HL-60/S4 treated with phorbol 12-myristate 13-acetate at 8.2 ng/mL for 4 days and 3 days (cell line): ENCODE data around the gene TMEM92.

ENCODE experiments used
- in situ Hi-C: fragments of 300-500 bp; cut with MboI; formaldehyde crosslinking; loops from 2 replicates; pipeline ENCODE4 v1.15.0; 2022; ENCODE audit warnings: low sequenced_read_pairs

The TMEM92 gene

DNA sequence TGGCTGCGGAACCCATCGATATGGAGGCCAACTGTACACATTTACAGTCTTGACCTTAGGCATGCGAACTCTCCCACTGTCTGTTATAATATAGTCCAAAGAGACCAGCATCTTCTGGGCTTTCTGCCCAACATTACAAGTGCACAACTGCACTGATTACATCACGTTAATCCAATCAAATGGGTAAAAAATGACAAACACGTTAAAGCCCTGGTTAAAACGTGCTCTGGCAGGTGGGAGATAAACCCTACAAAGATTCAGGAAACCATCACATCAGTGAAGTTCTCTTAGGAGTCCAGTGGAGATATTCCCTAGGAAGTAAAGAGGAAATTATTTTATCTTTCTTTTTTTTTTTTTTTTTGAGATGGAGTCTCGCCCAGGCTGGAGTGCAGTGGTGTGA is 48.0 kb downstream of the TMEM92 start:
- in situ Hi-C loops: no loop called here

DNA sequence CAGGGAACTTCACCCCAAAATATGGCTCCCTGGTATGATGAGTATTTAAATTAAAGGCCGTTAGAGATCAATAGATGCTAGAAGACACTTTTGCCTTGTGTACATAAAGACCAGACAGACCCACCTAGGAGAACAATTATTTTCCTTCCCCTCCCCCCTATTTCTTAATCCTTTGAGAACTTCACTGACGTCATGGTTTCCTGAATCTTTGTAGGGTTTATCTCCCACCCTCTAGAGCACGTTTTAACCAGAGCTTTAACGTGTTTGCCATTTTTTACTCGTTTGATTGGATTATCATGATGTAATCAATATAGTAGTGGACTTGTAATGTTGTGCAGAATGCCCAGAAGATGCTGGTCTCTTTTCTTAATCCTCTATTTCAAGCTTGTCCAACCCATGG is 48.8 kb downstream of the TMEM92 start:
- in situ Hi-C loops: no loop called here

DNA sequence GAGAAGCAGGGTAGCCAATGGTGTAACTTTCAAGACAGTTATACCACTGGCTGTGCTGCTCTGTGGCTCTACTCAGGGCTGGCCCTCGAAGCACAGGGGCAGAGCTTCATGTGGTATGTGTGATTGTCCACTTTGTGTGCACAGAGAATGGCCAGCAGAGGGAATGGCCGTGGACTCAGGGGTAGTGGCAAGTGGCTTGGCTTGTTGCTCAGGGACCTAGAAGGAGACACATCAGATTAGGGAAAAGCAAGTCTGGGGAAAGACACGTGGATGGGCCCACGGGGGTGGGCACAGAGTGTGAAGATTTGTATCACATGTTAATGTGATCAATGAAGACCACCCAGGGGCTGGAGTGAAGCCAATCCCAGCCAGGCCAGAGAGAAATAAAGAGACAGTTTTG is 51.6 kb downstream of the TMEM92 start:
- in situ Hi-C loops: no loop called here

DNA sequence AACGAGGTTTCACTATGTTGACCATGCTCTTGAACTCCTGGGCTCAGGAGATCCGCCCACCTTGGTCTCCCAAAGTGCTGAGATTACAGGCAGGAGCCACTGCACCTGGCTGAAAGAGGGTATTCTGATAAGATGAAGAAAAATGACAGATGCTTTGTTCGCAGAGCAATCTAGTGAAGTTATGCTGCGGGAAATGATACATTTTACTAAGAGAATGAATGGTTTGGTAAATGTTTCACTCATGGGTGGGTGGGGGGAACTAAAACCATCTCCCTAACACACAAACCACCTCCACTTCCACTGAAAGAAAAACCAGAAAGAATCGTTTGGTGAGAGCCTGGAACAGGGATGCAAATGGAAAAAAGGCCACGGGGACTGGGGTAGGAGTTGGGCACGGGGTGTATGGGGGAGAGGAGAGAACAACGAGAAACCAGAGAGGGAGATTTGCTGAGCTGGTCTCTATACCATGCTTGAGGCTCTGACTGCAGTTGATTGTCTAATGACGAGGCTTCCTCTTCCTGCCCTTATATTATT is 52.6 kb downstream of the TMEM92 start:
- in situ Hi-C loops: no loop called here

DNA sequence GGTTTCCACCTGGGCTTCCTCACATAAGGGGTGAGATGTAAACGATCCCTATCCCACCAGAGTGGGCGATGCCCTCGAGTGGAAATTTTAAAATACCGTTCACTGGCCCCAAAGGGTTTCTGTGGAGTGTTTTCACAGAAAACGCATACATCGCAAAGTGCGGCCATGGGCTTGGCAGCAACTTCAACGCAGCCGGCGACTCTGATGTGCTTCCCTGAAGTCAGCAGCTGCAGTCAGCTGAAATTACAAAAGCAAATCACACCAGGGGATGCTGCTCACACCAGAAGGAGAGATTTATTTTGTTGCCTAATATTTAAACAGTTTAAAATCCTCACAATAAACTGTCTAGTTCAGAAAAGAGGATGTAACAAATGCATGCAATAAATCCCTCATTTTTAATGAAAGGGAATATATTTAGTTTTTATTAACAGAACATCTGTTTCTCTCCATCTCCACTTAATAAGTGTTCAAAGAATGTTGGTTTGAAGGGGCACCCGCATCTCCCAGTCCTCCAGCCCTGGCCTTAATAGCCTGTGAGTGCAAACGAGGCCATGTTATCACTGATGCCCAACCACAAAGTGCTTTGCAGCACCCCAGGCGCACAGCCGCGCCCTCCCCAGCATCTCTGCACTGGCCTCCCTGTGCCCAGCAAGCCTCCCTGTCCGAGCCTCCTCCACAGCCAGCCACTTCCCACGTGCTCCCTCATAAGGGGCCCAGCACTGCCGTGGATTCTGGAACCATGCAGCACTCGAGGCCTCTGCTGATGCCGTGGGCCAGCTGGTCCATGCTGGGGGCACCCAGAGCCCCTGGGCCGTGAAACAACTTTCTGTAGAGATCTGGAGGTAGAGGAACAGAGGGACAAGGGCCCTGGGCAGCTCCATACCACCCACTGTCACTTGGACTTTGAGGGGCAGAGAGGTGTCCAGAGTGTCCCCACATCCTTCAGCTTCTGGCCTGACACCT is 54.4 kb downstream of the TMEM92 start:
- in situ Hi-C loops: no loop called here

DNA sequence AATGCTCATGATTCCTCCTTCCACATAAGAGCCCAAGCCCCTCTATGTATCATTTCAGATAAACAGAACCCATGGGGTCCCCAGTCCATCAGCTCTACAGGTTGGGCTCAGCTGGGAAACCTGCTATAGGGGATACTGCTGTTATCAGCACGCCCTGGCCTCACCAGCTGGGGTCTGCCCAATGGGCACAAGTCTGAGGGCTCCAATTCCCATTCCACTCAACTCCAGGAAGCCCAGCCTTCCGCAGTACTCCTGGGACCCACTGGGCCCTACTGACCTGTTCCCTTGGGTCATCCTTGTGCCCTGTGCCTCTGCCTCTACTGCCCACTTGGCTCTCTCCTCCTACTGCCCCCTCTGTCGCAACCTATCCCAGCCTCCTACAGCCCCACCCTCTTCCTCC is 55.5 kb downstream of the TMEM92 start:
- in situ Hi-C loops: no loop called here

DNA sequence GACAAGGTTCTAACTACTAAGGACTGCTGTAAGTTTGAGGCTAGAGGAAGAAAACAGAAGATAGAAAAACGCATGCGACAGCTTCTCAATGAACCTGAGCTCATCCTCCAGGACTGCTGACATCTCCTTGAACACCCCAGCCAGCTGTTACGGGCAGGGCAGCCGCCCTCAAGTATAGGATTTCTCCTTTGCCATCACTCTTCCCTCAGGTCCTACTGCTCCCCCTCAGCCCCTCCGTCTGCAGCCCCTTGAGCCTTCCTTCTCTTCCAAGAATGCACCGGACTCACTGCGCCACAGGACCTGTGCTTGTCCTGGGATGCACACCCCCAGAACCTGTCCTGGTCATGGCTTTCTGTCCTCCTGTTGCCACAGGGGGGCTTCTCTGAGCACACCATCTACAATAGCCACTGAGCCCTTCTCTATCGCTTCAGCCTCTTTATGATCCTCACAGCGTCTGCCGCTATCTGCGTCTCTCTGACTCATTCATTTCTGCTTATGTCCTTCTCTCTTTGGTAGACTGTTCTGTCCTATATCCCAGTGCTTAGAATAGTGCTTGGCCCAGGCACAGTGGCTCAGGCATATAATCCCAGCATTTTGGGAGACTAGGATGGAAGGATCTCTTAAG is 56.0 kb downstream of the TMEM92 start:
- in situ Hi-C loops: no loop called here
